ENCODE data around the gene ZBED5. TPM values are rescaled to one million over a fixed set of nuclear protein-coding genes. Genes with fewer than 3 reads are reported as not detected.
A peak's percentile ranks its signal among the peaks of the same experiment; 100 is the strongest.

ZBED5 gene
- total and polyA plus RNA-seq, 9 of the 15 experiments (the other 6 are each of a cell fraction or from before 2014, with no cell fraction given), result 12.4 to 70.7 (median 26.8) TPM

GRCh38 chr11:10808553-10809372 is 49.1 kb downstream of the ZBED5 start, which contains the start of gene EIF4G2 (continued):
- no peak for TF ChIP-seq ZBTB34 (CRISPR knock-in tag; IDR thresholded peaks at IDR 0.05)
- TF ChIP-seq TEAD4 (IDR thresholded peaks at IDR 0.05; ENCODE audit: low read length), result peak; percentile 93
- no peak for TF ChIP-seq TEAD4 (CRISPR knock-in tag; IDR thresholded peaks at IDR 0.05; ENCODE audit: borderline replicate concordance)
- no peak for TF ChIP-seq ZNF217 (CRISPR knock-in tag; IDR thresholded peaks at IDR 0.05)
- TF ChIP-seq E2F4 (CRISPR knock-in tag; IDR thresholded peaks at IDR 0.05; ENCODE audit: low read depth), result no peak
- no peak for TF ChIP-seq TSC22D4 (tag; IDR thresholded peaks at IDR 0.05)
- peak; percentile 81 for TF ChIP-seq PHF8 (IDR thresholded peaks at IDR 0.05; ENCODE audit: borderline replicate concordance, low read length)
- TF ChIP-seq XRCC5 (IDR thresholded peaks at IDR 0.05; ENCODE audit: low read depth, low read length), result peak; percentile 23; the same call in 1 of the 2 replicates
- TF ChIP-seq GTF2A2 (tag; IDR thresholded peaks at IDR 0.05), result 0 out of 2 replicates have a peak, but pooled peaks have one; percentile 61
- TF ChIP-seq NFXL1 (CRISPR knock-in tag; IDR thresholded peaks at IDR 0.05), result no peak
- no peak for TF ChIP-seq SMARCB1 (IDR thresholded peaks at IDR 0.05; ENCODE audit: insufficient read length, low read depth)
- peak; percentile 42 for TF ChIP-seq RB1 (IDR thresholded peaks at IDR 0.05; ENCODE audit: low read depth)
- no peak for TF ChIP-seq ZNF384 (IDR thresholded peaks at IDR 0.05; ENCODE audit: low read depth, low read length)
- no peak for TF ChIP-seq TSHZ1 (CRISPR knock-in tag; IDR thresholded peaks at IDR 0.05)
- TF ChIP-seq TEAD1 (CRISPR knock-in tag; IDR thresholded peaks at IDR 0.05), result peak in 1 of 2 experiments; percentile 58; a peak in 1 of 4 replicates
- peak; percentile 100 for TF ChIP-seq KAT8 (IDR thresholded peaks at IDR 0.05; ENCODE audit: low read depth)
- no peak for TF ChIP-seq TARDBP (IDR thresholded peaks at IDR 0.05)
- no peak for TF ChIP-seq POLR3G (IDR thresholded peaks at IDR 0.05; ENCODE audit: extremely low read depth, insufficient read length, insufficient replicate concordance)
- peak; percentile 97 to 99 (median 98) for TF ChIP-seq YY1 (IDR thresholded peaks at IDR 0.05; ENCODE audit: borderline replicate concordance in 1 of 3, control insufficient read depth in 1 of 3, extremely low read depth in 1 of 3, insufficient read depth in 3 of 3, insufficient read length in 1 of 3, insufficient replicate concordance in 2 of 3, low read depth in 1 of 3, low read length in 2 of 3)
- TF ChIP-seq RBBP5 (IDR thresholded peaks at IDR 0.05; ENCODE audit: borderline replicate concordance, insufficient read depth, low read length, poor library complexity, severe bottlenecking), result no peak
- TF ChIP-seq DIDO1 (tag; IDR thresholded peaks at IDR 0.05; ENCODE audit: low read depth), result no peak
- no peak for TF ChIP-seq CBFA2T2 (conservative IDR thresholded peaks at IDR 0.05)
